Raji (cell line): ENCODE results near the gene C20orf144.

ENCODE experiments used
- POLR2A ChIP-seq: IDR thresholded peaks from 2 replicates; pipeline ENCODE4 v1.6.1; 2011; ENCODE audit warnings: low read depth, low read length, control low read depth; ENCODE audit not compliant: insufficient read depth

The C20orf144 gene

GRCh38 chr20:33677991-33678702 is 16.0 kb downstream of the C20orf144 start:
- no peak for TF ChIP-seq POLR2A

- peak; percentile 39; the same call in 1 of the 2 replicates for TF ChIP-seq POLR2A
Measured at GRCh38 chr20:33679758-33680485, 17.8 kb downstream of the C20orf144 start.

- no peak for TF ChIP-seq POLR2A
Measured at GRCh38 chr20:33680686-33681085, 18.6 kb downstream of the C20orf144 start.

- no peak for TF ChIP-seq POLR2A
Measured at GRCh38 chr20:33681288-33681687, 19.2 kb downstream of the C20orf144 start.

GRCh38 chr20:33681728-33682353 is 19.7 kb downstream of the C20orf144 start:
- TF ChIP-seq POLR2A: no peak

- no peak for TF ChIP-seq POLR2A
Measured at GRCh38 chr20:33684533-33685327, 22.6 kb downstream of the C20orf144 start.

GRCh38 chr20:33685328-33686099 is 23.4 kb downstream of the C20orf144 start:
- peak; percentile 90 for TF ChIP-seq POLR2A

GRCh38 chr20:33686100-33686983 is 24.2 kb downstream of the C20orf144 start, which contains the start of gene E2F1:
Gene E2F1 (minus strand): TSS chr20:33686385. CDS start chr20:33686264, 121 bp downstream.
- TF ChIP-seq POLR2A: peak; percentile 62

- no peak for TF ChIP-seq POLR2A
Measured at GRCh38 chr20:33686984-33687366, 24.8 kb downstream of the C20orf144 start.

- TF ChIP-seq POLR2A: no peak
Measured at GRCh38 chr20:33687370-33687915, 25.3 kb downstream of the C20orf144 start.

- no peak for TF ChIP-seq POLR2A
Measured at GRCh38 chr20:33687993-33688937, 26.1 kb downstream of the C20orf144 start.

- TF ChIP-seq POLR2A: no peak
Measured at GRCh38 chr20:33688938-33689424, 26.9 kb downstream of the C20orf144 start.
